ENCODE results near the gene ZEB1.

Gene ZEB1

DNA sequence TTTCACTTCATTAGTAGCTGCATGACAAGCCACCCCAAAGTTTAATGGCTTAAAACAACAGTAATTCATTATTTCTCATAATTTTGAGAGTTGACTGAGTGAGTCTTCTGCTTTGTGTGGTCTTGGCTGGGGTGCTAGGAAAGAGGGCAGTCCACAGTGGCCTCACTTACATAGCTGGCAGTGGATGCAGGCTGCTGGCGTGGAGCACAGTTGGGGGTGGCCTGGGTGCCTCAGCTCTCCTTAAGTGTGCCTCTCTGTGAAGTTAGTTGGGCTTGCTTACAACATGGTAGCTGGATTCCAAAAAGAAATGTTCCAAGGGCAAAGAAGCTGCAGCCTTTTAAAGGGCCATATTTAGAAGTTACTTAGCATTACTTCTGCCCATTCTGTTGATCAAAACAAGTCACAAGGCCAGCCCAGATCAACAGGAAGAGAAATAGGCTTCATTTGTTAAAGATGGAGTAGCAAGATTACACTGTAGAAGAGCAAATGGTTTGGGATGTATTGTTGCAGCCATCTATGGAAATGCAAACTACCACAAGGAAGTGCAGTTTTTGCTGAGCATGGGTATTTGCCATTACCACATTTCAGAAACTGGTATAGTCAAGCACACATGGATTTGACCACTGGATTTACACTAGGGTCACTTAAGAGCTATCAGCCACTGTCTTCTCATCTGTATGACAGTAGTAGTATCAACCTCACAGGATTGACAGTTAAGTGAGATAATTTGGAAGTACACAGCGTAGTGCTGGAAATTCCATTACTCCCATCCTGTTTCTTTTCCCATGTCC is 33.6 kb downstream of the ZEB1 start:
- Histone ChIP-seq H3K27me3 (ENCODE audit: low read length) (no peaks in the 10 kb centered on the region), H3K9me3 (ENCODE audit: insufficient read depth, low read length) (no peaks in the 10 kb centered on the region), H2AFZ (ENCODE audit: low read depth, low read length, severe bottlenecking) (no peak overlapping the region), H4K20me1 (ENCODE audit: low read depth, low read length) (peaks cover 49% of the 10 kb centered on the region), H3K9me2 (replicated peaks; ENCODE audit: insufficient read depth, low read length) (no peaks in the 10 kb centered on the region), H3K27ac (ENCODE audit: low read depth, low read length) (no peak overlapping the region), H3K36me3 (ENCODE audit: low read length) (no peaks in the 10 kb centered on the region), H3K9ac (ENCODE audit: low read length) (no peak overlapping the region), H3K79me2 (ENCODE audit: insufficient read depth, low read length) (peaks cover 96% of the 10 kb centered on the region), H3K4me2 (ENCODE audit: low read depth, low read length, poor library complexity, severe bottlenecking) (no peak overlapping the region), H3K4me3 (ENCODE audit: insufficient read depth, low read length, poor library complexity, severe bottlenecking) (no peak overlapping the region), H3F3A (ENCODE audit: insufficient read depth) (no peaks in the 10 kb centered on the region)
- TF ChIP-seq EZH2phosphoT487 (conservative IDR thresholded peaks at IDR 0.05; ENCODE audit: low read length) = no peak
- TF ChIP-seq, protein P1, sequence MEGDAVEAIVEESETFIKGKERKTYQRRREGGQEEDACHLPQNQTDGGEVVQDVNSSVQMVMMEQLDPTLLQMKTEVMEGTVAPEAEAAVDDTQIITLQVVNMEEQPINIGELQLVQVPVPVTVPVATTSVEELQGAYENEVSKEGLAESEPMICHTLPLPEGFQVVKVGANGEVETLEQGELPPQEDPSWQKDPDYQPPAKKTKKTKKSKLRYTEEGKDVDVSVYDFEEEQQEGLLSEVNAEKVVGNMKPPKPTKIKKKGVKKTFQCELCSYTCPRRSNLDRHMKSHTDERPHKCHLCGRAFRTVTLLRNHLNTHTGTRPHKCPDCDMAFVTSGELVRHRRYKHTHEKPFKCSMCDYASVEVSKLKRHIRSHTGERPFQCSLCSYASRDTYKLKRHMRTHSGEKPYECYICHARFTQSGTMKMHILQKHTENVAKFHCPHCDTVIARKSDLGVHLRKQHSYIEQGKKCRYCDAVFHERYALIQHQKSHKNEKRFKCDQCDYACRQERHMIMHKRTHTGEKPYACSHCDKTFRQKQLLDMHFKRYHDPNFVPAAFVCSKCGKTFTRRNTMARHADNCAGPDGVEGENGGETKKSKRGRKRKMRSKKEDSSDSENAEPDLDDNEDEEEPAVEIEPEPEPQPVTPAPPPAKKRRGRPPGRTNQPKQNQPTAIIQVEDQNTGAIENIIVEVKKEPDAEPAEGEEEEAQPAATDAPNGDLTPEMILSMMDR (IDR thresholded peaks at IDR 0.05; ENCODE audit: insufficient read depth, low read length, poor library complexity, severe bottlenecking) = no peak

DNA sequence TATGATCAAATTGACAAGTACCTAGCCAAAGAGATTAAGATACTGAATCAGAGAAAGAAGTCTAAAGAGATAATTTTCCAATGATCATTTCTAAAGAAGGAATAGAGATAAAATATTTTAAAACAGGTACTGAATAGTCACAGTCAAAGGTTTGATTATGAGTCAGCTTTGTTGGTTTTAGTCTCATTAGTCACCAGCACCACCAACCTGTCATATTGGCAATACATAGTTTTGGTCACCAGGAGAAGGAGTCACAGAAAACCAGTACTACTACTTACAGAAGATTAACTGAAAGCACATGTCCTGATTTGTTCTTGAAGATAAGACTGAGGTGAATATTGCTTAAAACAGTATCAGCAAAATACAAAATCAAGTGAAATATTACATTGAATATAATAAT is 34.6 kb downstream of the ZEB1 start:
- Histone ChIP-seq H3K4me3 (ENCODE audit: insufficient read depth, low read length, poor library complexity, severe bottlenecking) (no peak overlapping the region), H3F3A (ENCODE audit: insufficient read depth) (no peaks in the 10 kb centered on the region), H3K27ac (ENCODE audit: low read depth, low read length) (no peak overlapping the region), H3K9me3 (ENCODE audit: insufficient read depth, low read length) (no peaks in the 10 kb centered on the region), H3K27me3 (ENCODE audit: low read length) (no peaks in the 10 kb centered on the region), H3K36me3 (ENCODE audit: low read length) (no peaks in the 10 kb centered on the region), H3K9me2 (replicated peaks; ENCODE audit: insufficient read depth, low read length) (no peaks in the 10 kb centered on the region), H4K20me1 (ENCODE audit: low read depth, low read length) (peaks cover 46% of the 10 kb centered on the region), H3K9ac (ENCODE audit: low read length) (no peak overlapping the region), H3K79me2 (ENCODE audit: insufficient read depth, low read length) (peaks cover 96% of the 10 kb centered on the region), H2AFZ (ENCODE audit: low read depth, low read length, severe bottlenecking) (no peak overlapping the region), H3K4me2 (ENCODE audit: low read depth, low read length, poor library complexity, severe bottlenecking) (no peak overlapping the region)
- no peak for TF ChIP-seq EZH2phosphoT487 (conservative IDR thresholded peaks at IDR 0.05; ENCODE audit: low read length)
- TF ChIP-seq, protein P1 (IDR thresholded peaks at IDR 0.05; ENCODE audit: insufficient read depth, low read length, poor library complexity, severe bottlenecking) = no peak

DNA sequence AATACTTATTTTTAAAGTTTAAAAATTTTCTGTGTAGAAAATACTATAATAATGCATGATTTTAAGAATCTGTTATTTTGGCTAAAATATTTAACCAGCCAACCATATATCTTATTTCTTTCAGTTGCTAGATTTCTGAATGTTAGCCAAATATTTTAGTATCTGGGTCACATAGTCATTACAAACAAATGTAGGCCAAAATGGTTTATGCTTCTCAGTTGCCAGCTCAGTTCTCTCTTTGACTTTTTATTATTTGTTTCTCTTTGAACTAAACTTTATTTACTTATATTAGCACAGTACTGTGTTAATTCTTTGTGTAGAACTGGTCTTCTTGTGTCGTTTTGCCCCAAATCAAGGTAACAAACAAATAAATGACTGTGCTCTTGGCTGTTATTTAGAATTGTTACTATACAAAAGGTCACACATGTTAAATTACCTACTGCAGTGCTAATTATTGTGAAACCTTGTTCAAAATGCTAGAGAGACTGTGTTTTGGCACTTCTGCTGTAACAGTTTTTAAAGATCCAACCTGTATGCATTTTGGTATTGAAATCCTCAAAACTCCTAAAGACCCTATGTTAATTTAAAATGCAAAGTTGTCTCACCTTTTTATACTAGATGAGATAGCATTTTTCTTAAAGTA is 39.8 kb downstream of the ZEB1 start:
- H3K36me3 ChIP-seq (ENCODE audit: low read length) = no peaks in the 10 kb centered on the region
- H3K79me2 ChIP-seq (ENCODE audit: insufficient read depth, low read length) = peaks cover 65% of the 10 kb centered on the region
- H2AFZ ChIP-seq (ENCODE audit: low read depth, low read length, severe bottlenecking) = no peak overlapping the region
- H3K4me3 ChIP-seq (ENCODE audit: insufficient read depth, low read length, poor library complexity, severe bottlenecking) = no peak overlapping the region
- peaks cover 7% of the 10 kb centered on the region; the same call in 1 of the 2 replicates for H4K20me1 ChIP-seq (ENCODE audit: low read depth, low read length)
- H3K9me3 ChIP-seq (ENCODE audit: insufficient read depth, low read length) = no peaks in the 10 kb centered on the region
- H3K27me3 ChIP-seq (ENCODE audit: low read length) = no peaks in the 10 kb centered on the region
- H3K9me2 ChIP-seq (replicated peaks; ENCODE audit: insufficient read depth, low read length) = no peaks in the 10 kb centered on the region
- H3K4me2 ChIP-seq (ENCODE audit: low read depth, low read length, poor library complexity, severe bottlenecking) = no peak overlapping the region
- no peak overlapping the region for H3K27ac ChIP-seq (ENCODE audit: low read depth, low read length)
- no peak for TF ChIP-seq EZH2phosphoT487 (conservative IDR thresholded peaks at IDR 0.05; ENCODE audit: low read length)
- TF ChIP-seq, protein P1 (IDR thresholded peaks at IDR 0.05; ENCODE audit: insufficient read depth, low read length, poor library complexity, severe bottlenecking) = no peak
- H3F3A ChIP-seq (ENCODE audit: insufficient read depth) = no peaks in the 10 kb centered on the region
- H3K9ac ChIP-seq (ENCODE audit: low read length) = no peak overlapping the region
